ENCODE data around the gene TEX44. TPM values are rescaled to one million over a fixed set of nuclear protein-coding genes. Genes with fewer than 3 reads are reported as not detected.

Gene TEX44
- not detected in 2 replicates for total RNA-seq

DNA sequence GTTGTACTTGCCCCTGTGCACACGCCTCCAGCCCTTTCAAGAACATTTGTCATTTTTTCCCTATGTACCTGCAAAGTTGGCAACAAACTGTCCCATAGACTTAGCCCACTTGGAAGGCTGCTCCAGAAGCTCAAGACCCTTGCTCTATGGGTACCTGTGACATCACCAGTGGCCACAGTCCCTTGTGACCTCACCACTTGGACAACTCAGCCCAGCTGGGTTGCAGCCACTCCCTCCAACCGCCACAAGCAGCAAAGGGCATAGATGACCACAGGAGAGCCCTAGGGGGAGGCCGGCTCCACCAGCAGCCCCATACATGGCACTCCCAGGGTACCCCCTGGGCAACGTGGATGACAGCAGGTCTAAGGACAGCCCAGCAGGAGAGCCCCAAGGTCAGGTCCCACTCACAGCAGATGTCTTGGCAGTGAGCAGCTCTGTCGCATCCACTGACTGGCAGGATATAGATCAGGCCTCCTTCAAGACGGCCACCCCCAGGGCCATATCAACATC, at the start of gene TEX44:
Gene TEX44 (plus strand): TSS at position 229 of the 510 bp plus-strand sequence. CDS start 88 bp downstream, at position 317.

Other genes starting within 250 kb of the TEX44 start
- 0.80 and 1.3 TPM in 2 replicates for gene B3GNT7, start 197.2 kb upstream of the TEX44 start, total RNA-seq
- 92.0 and 113 TPM in 2 replicates for gene NCL, start 128.4 kb upstream of the TEX44 start, total RNA-seq
- gene NMUR1, start 62.4 kb upstream of the TEX44 start, total RNA-seq: 0.24 TPM in 1 of 2 replicates, not detected in the other
- gene PTMA, start 115.7 kb downstream of the TEX44 start, total RNA-seq: 655 and 888 TPM in 2 replicates
- 15.7 and 20.4 TPM in 2 replicates for gene PDE6D, start 188.4 kb downstream of the TEX44 start, total RNA-seq
- gene COPS7B, start 193.6 kb downstream of the TEX44 start, total RNA-seq: 22.1 and 26.6 TPM in 2 replicates